ENCODE measurements around the gene TMEM150A.
"Not testable (repeated sequence)": the region's sequence is repeated elsewhere in the genome, so short reads cannot be mapped to it uniquely, and the experiment has no call there.

GRCh38 chr2:85614757-85615156 lies 12.3 kb upstream of the TMEM150A start:
- TF ChIP-seq POLR2A, CTCF (IDR thresholded peaks at IDR 0.05): not testable (repeated sequence)

Measured in testis (tissue), 2 donors.